K562 (cell line): ENCODE data around the gene FAM107B. TPM values are rescaled to one million over a fixed set of nuclear protein-coding genes. Genes with fewer than 3 reads are reported as not detected.
"Not testable (repeated sequence)": the region's sequence is repeated elsewhere in the genome, so short reads cannot be mapped to it uniquely, and the experiment has no call there.

Source experiments
- ATAC-seq: fragments of 200-7000 bp; cut with Tn5 transposase; 3 replicates; pipeline ENCODE4 v1.9.1; 2020; ENCODE audit warnings: moderate library complexity
- BruUV-seq: library from RNA; stranded (reverse); fragments of 400-500 nt; replicated peaks from 2 replicates; lab custom pipeline; 2021; lab: Mats Ljungman, UMichigan
- CTCF ChIA-PET: fragments of 300-600 bp; formaldehyde crosslinking; extraction: SDS; loops from one replicate; lab custom pipeline; 2021; ENCODE audit warnings: low intra/inter-chr PET ratio; lab: Yijun Ruan, JAX
- POLR2A ChIA-PET: fragments of 300-600, 350-650 bp; sonication (Branson Sonifier 250); formaldehyde crosslinking; extraction: SDS; loops from one replicate; lab custom pipeline; 2021; ENCODE audit warnings: antibody characterized with exemption, inconsistent platforms; lab: Yijun Ruan, JAX
- DNase-seq, 4 experiments: peaks; one replicate each; pipeline versions ENCODE4 v3.0.0 to v3.0.0-alpha.2; 2011 to 2018; ENCODE audit warnings: low spot score in 3 of 4, mixed read lengths in 3 of 4; ENCODE audit errors: extremely low read depth in 1 of 4
- FAIRE-seq: peaks from 2 replicates; lab custom pipeline; 2011; peaks lifted over from hg19 to GRCh38; lab: Jason Lieb, UNC
- H2AFZ ChIP-seq: 2 replicates; pipeline ENCODE4 v1.6.0; 2011; ENCODE audit warnings: low read depth, low read length, control low read depth, inconsistent platforms
- H3K27ac ChIP-seq: fragments of 200-600 bp; 3 replicates; pipeline ENCODE4 v1.8.0; 2011; ENCODE audit warnings: low read depth, mild to moderate bottlenecking, control low read depth, inconsistent platforms, low read length, moderate library complexity, mixed read lengths; ENCODE audit errors: extremely low read depth
- H3K27me3 ChIP-seq, 2 experiments: fragments of 300-600 bp in 1 of 2; 2 replicates in 1 of 2; 3 replicates in 1 of 2; pipeline versions ENCODE4 v1.6.0 to v1.8.0; 2011; ENCODE audit warnings: inconsistent platforms in 2 of 2, low read length in 2 of 2, mild to moderate bottlenecking in 1 of 2, mixed read lengths in 1 of 2, moderate library complexity in 1 of 2; ENCODE audit not compliant: control insufficient read depth in 2 of 2, insufficient read depth in 2 of 2
- H3K36me3 ChIP-seq: fragments of 300-600 bp; 3 replicates; pipeline ENCODE4 v1.8.0; 2011; ENCODE audit warnings: mild to moderate bottlenecking, low read length, inconsistent platforms; ENCODE audit not compliant: control insufficient read depth, insufficient read depth
- H3K4me1 ChIP-seq, 2 experiments: fragments of 200-600 bp in 1 of 2; replicated peaks in 1 of 2; 2 replicates in 1 of 2; 3 replicates in 1 of 2; pipeline versions ENCODE4 v1.5.1 to v1.8.0; 2011; ENCODE audit warnings: inconsistent platforms in 2 of 2, low read length in 2 of 2, mild to moderate bottlenecking in 1 of 2, mixed read lengths in 1 of 2, moderate library complexity in 1 of 2; ENCODE audit not compliant: control insufficient read depth in 2 of 2, insufficient read depth in 2 of 2
- H3K4me2 ChIP-seq: 2 replicates; pipeline ENCODE4 v1.6.1; 2011; ENCODE audit warnings: low read length, control low read depth, inconsistent platforms, mixed read lengths; ENCODE audit not compliant: insufficient read depth
- H3K4me3 ChIP-seq: fragments of 200-600 bp; sonication (generic), shearing (Covaris generic); 2 replicates; pipeline ENCODE4 v1.5.1; 2016; ENCODE audit warnings: control low read depth, inconsistent platforms
- H3K79me2 ChIP-seq: fragments of 200-600 bp; 3 replicates; pipeline ENCODE4 v1.8.0; 2011; ENCODE audit warnings: low read length, inconsistent platforms; ENCODE audit not compliant: control insufficient read depth, insufficient read depth
- H3K9ac ChIP-seq, 2 experiments: 2 replicates each; pipeline versions ENCODE4 v1.6.0 to v1.6.1; 2011; ENCODE audit warnings: low read depth in 2 of 2, low read length in 2 of 2, control low read depth in 1 of 2, inconsistent platforms in 1 of 2, mild to moderate bottlenecking in 1 of 2, mixed read lengths in 1 of 2; ENCODE audit not compliant: insufficient read depth in 1 of 2
- H3K9me1 ChIP-seq: one replicate; pipeline ENCODE4 v1.6.0; 2011; ENCODE audit warnings: inconsistent platforms, mild to moderate bottlenecking, low read length, moderate library complexity; ENCODE audit not compliant: control insufficient read depth, insufficient read depth
- H3K9me3 ChIP-seq: replicated peaks from 2 replicates; pipeline ENCODE4 v1.5.1; 2011; ENCODE audit warnings: low read depth, low read length, inconsistent platforms; ENCODE audit not compliant: control insufficient read depth, insufficient read depth
- H4K20me1 ChIP-seq: replicated peaks from 2 replicates; pipeline ENCODE4 v1.6.1; 2011; ENCODE audit warnings: low read length, inconsistent platforms, mixed read lengths; ENCODE audit not compliant: control insufficient read depth, insufficient read depth
- C11orf30 ChIP-seq: fragments of 450-650 bp; IDR thresholded peaks from 2 replicates; pipeline ENCODE4 v1.6.1; 2016; ENCODE audit warnings: low read depth, mild to moderate bottlenecking
- MAFF ChIP-seq: IDR thresholded peaks from 2 replicates; pipeline ENCODE4 v1.6.1; 2012; ENCODE audit warnings: low read length, improper control_type of control experiment
- MAFG ChIP-seq: fragments of 450-650 bp; conservative IDR thresholded peaks from 2 replicates; pipeline ENCODE4 v1.6.1; 2016; ENCODE audit warnings: missing genetic modification characterization, missing compliant biosample characterization
- NFE2 ChIP-seq: IDR thresholded peaks from 2 replicates; pipeline ENCODE4 v1.6.1; 2014; ENCODE audit warnings: antibody characterized with exemption, low read depth
- NFE2L1 ChIP-seq: fragments of 450-650 bp; IDR thresholded peaks from 2 replicates; pipeline ENCODE4 v1.6.1; 2016; ENCODE audit warnings: missing genetic modification characterization, low read depth, mild to moderate bottlenecking, missing compliant biosample characterization, moderate library complexity, borderline replicate concordance
- NR2C2 ChIP-seq, 2 experiments: fragments of 200-800 bp in 1 of 2; sonication (Bioruptor generic) in 1 of 2; sonication (generic) in 1 of 2; formaldehyde crosslinking in 1 of 2; IDR thresholded peaks; 2 replicates each; pipeline versions ENCODE4 v1.6.1 to v1.8.0; 2016 to 2022; ENCODE audit warnings: mild to moderate bottlenecking in 1 of 2, missing compliant biosample characterization in 1 of 2, missing genetic modification characterization in 1 of 2, missing genetic modification reagents in 1 of 2
- ZNF316 ChIP-seq: fragments of 450-650 bp; IDR thresholded peaks from 2 replicates; pipeline ENCODE4 v1.6.1; 2016
- WGBS: fragments of 100-300 bp; shearing (Covaris generic); methylation state at CpG from one replicate; pipeline ENCODE4 v1.1.6; 2016; ENCODE audit warnings: low coverage, mixed read lengths; ENCODE audit not compliant: insufficient coverage; ENCODE audit errors: missing lambda C conversion rate; 5-methylcytosine and 5-hydroxymethylcytosine counted together
- in situ Hi-C: fragments of 300-500 bp; cut with MboI; formaldehyde crosslinking; loops from 4 replicates; pipeline ENCODE4 v1.15.0; 2018; ENCODE audit warnings: inconsistent platforms, mixed read lengths
- intact Hi-C: fragments of 100-400 bp; cut with micrococcal nuclease; formaldehyde crosslinking; loops from 2 replicates; pipeline ENCODE4 v1.14.2; 2022
- polyA plus RNA-seq, 8 experiments: library from polyadenylated mRNA; depleted of rRNA in 4 of 8; stranded (reverse) in 5 of 8; unstranded in 3 of 8; fragments of >200 nt; fragmentation: Nextera tagmentation in 2 of 8; fragmentation: Illumina TruSeq in 1 of 8; extraction: Ambion mirVana in 2 of 8; extraction: Trizol in 1 of 8; gene quantifications; 2 replicates each; pipeline versions ENCODE4 v1.2.1 to v1.2.3, GENCODE V29; 2011 to 2014; ENCODE audit warnings: inconsistent platforms in 1 of 8, missing spikeins in 1 of 8
- total RNA-seq, 7 experiments: library from RNA; depleted of rRNA in 6 of 7; stranded (reverse); fragments of >200 nt in 6 of 7; fragmentation: Illumina TruSeq in 2 of 7; extraction: Trizol in 2 of 7; gene quantifications; 2 replicates each; pipeline versions ENCODE4 v1.2.1 to v1.2.3, GENCODE V29; 2011 to 2021; ENCODE audit warnings: low replicate concordance in 1 of 7

The FAM107B gene
- total and polyA plus RNA-seq, 9 of the 15 experiments (the other 6 are each of a cell fraction or from before 2014, with no cell fraction given) = 0.40 to 2.8 (median 1.4) TPM

- POLR2A ChIA-PET; intact Hi-C loops; BruUV-seq; H3K4me1 ChIP-seq; H3K4me2 ChIP-seq; H3K9me1 ChIP-seq; H3K27ac ChIP-seq; FAIRE-seq; H3K36me3 ChIP-seq; H4K20me1 ChIP-seq; H3K9me3 ChIP-seq; H2AFZ ChIP-seq; in situ Hi-C loops; H3K9ac ChIP-seq; H3K4me3 ChIP-seq; DNase-seq; ATAC-seq; H3K79me2 ChIP-seq; CTCF ChIA-PET; TF ChIP-seq NR2C2 (CRISPR knock-in tag; IDR thresholded peaks at IDR 0.05): not testable (repeated sequence)
- H3K27me3 ChIP-seq = peaks cover 10 to 14% of the 10 kb centered on the region in 2 experiments; a peak in 2 of 5 replicates
- under 1% methylated on average over 6 of the region's 7 CpGs for WGBS
- TF ChIP-seq MAFG (tag) (peak; percentile 88), MAFF (0 out of 2 replicates have a peak, but pooled peaks have one; percentile 13), NFE2L1 (tag) (peak; percentile 52; the same call in 1 of the 2 replicates), C11orf30 (peak; percentile 82), ZNF316 (peak; percentile 80), NR2C2 (tag; IDR thresholded peaks at IDR 0.05) (0 out of 2 replicates have a peak, but pooled peaks have one; percentile 31), NFE2 (peak; percentile 73)
These were observed 86.5 kb downstream of the FAM107B start for GRCh38 chr10:14688189-14688588.
